Measurements from ENCODE around the gene KIFC3.
"Not testable (repeated sequence)": the region's sequence is repeated elsewhere in the genome, so short reads cannot be mapped to it uniquely, and the experiment has no call there.

The KIFC3 gene

DNA sequence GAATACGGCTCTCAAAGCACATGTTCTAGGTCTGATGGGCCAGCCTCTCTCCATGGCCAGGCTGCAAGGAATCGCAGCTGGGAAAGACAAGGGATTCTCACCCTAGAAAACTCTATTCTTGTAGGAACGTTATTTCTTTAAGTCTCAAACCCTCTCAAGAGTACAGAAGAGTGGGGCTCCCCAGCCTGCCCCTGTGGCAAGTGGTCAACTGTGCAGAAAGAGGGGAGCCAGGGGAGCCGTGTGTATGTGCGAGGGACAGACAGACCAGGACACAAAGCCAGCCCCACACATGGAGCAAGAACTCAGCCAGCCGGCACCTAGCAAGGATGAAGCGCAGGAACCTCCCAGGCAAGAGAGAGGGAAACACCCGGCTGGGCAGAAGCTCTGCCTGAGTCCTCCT, 16.4 kb downstream of the KIFC3 start:
- no peak for DNase-seq (ENCODE audit: low read depth)

DNA sequence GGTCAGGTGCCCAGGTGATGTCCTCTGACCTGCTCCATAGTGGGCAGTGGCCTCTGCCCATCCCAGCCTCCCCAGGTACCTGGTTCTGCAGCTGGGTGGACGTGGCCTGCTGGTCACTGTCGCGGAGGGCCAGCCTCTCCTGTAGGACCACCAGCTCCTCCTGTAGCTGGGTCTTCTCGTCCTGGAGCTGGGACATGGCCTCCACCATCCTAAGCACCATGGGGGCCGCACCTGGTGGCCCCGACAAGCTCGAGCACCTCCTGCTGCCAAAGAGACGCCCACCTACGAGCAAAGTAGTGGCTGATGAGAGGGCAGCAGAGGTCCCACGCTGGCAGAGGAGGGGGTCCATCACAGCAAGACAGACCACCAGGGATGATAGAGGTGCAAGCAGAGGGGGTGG, 16.9 kb downstream of the KIFC3 start:
- DNase-seq (ENCODE audit: low read depth), result no peak

DNA sequence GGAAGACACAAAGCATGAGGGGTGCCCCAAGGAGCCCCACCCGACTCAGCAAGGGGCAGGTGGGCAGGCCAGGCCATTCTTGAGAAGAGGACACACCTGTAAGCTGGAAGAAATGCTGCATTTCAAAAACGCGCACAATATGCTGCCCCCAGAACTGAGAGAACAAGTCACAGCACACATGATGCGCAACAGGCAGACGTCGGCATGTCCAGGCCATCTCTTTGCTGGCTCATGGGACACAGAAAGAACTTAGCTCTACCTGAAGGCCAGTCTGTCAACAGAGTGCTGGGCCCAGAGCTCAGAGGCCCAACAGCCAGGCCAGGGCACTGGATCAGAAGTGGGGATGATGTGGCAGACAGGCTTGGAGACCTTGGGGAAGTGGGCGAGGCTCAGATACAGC, 18.0 kb downstream of the KIFC3 start:
- no peak for DNase-seq (ENCODE audit: low read depth)

DNA sequence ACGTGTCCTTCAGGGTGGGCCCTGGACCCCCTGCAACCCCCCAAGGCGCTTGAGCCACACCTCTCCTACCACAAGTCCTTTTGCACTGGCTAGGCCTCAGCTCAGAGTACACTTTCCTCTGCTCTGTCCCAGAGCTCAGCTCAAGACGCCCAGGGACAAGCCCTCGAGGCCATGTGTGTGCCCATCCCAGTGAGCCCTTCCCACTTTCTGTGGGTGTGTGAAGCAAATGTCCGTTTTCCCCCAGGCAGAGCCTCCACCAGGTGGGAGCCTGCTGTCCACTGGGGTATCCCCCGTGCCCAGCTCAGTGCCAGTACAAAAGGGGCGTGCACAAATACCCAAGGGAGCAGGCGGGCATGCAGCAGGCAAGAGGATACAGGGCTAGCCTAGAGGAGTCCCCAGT, 18.4 kb downstream of the KIFC3 start:
- DNase-seq (ENCODE audit: low read depth), result no peak

DNA sequence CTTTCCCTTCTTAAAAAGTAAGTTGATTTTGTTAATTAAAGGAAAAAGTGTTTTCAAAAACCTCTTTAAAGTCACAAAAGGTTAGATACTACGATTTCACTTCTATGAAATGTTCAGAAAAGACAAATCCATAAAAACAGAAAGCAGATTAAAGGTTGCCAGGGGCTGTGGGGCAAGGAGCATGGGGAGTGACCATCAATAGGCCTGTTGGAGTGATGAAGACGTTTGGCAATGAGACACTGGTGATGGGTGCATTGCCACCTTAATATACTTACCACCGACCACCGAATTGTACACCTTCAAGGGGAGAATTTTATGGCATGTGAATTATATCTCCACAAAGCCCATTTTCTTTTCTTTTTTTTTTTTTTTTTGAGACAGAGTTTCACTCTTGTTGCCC, 19.2 kb downstream of the KIFC3 start:
- no peak for DNase-seq (ENCODE audit: low read depth)

DNA sequence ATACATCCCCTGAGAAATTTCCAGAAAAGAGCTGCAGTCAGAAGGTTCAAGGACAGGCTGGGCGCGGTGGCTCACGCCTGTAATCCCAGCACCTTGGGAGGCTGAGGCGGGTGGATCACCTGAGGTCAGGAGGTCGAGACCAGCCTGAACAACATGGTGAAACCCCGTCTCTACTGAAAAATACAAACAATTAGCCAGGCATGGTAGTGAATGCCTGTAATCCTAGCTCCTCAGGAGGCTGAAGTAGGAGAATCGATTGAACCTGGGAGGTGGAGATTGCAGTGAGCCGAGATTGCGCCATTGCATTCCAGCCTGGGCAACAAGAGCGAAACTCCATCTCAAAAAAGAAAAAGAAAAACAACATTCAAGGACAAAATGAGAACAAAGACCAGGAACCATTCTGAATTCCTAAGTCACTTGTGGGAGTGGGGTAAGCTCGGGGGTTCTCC, 19.7 kb downstream of the KIFC3 start:
- DNase-seq (ENCODE audit: low read depth), result not testable (repeated sequence)

DNA sequence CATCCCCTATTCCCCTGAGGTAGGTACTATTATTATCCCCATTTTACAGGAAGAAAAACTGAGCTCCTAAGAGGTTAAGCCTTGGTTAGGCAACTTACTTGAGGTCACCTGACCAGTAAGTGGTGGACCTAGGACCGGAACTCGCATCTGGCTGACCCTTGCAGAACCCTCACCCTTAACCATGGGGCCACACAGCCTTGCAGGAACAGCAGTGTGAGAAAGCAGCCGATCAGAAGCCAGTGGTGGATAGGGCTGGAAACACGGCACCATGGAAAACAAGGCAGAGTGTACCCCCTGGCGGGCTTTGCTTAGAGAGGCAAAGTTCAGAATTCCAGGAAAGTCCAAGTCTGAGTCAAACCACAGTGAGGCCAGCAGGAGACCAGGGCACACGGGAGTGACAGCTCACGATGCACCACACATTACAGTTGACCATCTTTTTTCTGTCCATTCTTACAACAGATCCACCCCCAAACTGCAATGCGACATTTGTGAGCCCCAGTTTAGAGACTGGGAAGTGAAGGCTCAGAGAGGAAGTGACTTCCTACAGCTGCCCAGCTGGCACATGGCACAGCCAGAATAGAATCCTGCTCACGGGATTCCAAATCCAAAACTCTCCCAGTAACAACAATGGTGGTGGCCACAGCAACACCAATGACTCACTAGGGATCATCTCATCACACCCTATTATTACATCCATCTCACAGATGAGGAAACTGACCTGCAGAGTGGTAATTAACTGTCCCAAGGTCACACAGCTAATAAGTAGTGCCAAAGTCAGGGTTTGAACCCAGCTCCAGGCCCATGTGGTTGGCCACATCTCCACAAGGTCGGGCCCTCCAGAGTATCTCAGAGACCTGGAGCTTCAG, 20.3 kb downstream of the KIFC3 start:
- DNase-seq (ENCODE audit: low read depth), result peak; percentile 37

DNA sequence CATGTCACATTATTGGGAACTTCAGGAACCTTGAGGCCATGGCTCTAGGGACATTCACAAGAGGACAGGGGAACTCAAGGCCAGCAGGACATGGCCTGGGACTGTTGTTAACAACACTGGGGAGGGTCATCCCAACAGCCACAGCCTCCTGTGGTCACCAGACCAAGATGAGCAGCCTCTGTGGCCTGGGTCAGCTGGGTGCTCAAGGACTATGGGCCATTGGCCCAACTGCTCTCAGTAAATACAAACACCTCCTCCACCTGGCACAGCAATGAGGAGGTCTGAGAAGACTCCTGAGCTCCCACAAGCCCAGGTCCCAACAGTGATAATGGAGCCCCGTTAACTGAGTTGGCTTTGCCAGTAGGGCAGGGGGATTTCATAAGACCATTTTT, 20.9 kb downstream of the KIFC3 start:
- no peak for DNase-seq (ENCODE audit: low read depth)

DNA sequence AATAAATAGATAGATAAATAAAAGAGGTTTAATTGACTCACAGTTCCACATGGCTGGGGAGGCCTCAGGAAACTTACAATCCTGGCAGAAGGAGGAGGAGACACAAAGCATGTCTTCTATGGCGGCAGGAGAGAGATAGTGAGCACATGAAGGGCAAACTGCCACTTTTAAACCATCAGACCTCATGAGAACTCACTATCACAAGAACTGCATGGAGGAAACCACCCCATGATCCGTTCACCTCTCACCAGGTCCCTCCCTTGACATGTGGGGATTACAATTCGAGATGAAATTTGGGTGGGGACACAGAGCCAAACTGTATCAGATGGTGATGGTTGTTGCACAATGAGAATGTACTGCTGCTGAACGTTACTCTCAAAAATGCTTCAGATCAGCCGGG, 22.5 kb downstream of the KIFC3 start:
- not testable (repeated sequence) for DNase-seq (ENCODE audit: low read depth)

DNA sequence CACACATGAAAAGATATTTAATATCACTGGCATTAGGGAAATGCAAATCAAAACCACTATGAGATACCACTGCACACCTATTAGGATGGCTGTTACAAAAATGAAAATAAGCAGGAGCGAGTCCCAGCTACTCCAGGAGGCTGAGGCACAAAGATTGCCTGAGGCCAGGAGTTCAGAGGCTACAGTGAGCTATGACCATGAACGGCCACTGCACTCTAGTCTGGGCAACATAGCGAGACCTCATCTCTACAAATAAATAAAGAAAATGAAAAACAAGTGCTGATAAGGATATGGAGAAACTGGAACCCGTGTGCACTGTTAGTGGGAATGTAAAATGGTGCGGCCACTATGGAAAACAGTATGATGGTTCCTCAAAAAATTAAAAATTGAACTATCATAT, 23.6 kb downstream of the KIFC3 start:
- DNase-seq (ENCODE audit: low read depth), result no peak

DNA sequence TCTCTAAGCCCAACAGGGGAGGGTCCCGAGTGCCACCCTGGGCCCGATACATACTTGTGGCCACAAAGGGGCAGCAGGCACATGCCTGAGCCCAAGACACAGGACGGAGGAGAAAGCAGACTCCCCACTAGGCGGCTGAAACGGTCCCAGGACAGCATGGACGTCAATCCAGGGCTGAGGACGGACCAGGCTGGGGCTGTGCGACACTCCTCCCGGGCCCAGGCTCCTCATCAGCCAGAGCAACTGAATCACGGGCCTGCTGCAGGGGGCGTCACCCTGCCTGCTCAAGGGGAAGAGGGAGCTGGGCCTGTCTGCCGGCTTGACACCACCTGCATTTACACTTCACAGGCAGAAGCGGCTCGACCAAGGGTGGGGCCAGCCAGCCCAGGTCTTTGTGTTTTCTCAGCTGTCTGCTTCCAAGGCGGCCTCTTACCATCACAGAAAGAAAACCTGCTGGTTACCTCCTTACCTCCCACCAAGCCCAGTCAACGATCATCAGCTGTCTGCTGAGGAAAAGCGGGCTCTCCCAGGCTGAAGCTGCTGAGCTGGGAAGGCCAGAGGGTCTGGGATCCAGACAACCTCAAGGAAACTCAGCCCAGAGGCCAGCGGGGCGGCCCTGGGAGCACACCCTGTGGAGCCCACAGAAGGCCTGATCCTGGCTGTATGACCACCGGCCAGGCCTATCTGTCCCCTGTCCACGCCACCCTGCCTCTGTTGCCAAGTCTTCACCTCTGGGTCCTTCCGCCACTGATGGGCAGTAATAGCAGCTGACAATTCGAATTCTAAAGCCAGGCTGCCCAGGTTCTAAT, 26.4 kb downstream of the KIFC3 start:
- no peak for DNase-seq (ENCODE audit: low read depth)

DNA sequence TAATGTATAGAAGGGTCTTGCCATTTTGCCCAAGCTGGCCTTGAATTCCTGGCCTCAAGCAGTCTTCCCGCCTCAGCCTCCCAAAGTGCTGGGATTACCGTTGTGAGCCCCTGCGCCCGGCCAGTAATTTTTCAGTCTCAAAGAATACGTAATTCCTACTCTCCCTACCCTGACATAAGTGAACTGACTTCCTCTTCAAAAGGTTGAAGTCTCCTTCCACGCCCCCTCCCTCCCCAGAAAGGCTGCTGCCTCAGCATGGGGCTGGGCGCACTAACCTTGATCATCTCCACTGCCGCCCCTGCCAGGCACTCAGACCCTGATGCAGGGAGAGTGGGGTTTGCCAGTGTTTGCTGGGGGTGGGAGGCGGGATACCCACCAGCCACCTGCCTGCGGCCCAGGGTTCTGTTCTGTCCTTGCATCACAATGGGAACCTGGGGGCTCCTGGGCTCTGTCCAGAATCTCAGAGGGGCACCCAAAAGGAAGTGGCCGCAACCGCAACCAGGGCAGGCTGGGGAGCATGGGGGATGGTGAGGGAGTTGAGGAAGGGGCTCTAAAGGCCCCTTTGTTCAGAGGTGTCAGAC, 27.5 kb downstream of the KIFC3 start:
- no peak for DNase-seq (ENCODE audit: low read depth)

DNA sequence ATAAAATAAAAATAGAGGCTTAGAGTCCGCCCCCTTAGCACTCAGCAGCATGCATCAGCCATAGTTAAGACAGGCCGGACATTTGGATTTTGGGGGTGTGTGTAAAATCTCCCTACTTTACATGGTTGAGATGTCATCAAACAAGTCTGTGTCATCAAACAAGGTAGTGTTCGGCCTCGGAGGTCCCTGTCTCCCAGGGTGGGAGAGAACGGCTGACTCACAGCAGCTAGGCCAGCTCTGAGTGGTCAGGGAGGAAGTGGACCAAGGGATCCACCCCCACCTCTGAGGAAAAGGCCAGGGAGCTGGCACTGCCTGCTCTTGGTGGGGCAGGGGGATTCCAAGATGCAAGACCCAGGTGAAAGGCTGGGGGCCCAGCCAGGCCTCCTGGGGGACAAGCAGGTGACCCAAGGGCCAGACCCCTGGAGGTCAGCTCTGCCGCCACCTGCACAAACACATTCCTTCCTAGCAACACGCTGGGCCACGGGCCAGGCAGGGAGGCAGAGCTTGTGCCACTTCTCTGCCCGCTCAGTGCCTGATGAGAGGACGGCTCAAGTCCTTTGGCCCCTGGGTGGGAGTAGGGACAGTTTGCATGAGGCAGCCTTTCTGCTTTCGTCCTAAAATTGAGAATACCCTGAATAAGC, 28.5 kb downstream of the KIFC3 start:
- no peak for DNase-seq (ENCODE audit: low read depth)

DNA sequence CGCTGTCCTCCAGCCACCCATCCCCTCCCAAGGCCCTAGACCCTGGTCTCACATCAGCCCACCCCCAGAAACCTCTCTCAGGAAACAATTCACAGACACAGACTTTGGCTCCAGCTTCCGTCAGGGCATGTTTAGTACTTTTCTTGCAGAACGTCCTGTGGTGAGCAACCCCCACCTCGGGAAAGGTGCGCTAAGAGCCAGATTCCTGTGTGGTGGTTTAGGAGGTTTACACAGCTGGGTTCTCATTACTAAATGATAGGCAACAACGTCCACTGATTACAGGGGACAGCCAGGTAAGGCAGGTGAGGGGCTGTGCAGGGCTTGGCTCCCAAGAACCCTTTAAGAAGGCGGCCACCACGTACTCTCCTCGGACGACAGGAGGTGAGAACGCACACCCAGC, 29.3 kb downstream of the KIFC3 start:
- no peak for DNase-seq (ENCODE audit: low read depth)

DNA sequence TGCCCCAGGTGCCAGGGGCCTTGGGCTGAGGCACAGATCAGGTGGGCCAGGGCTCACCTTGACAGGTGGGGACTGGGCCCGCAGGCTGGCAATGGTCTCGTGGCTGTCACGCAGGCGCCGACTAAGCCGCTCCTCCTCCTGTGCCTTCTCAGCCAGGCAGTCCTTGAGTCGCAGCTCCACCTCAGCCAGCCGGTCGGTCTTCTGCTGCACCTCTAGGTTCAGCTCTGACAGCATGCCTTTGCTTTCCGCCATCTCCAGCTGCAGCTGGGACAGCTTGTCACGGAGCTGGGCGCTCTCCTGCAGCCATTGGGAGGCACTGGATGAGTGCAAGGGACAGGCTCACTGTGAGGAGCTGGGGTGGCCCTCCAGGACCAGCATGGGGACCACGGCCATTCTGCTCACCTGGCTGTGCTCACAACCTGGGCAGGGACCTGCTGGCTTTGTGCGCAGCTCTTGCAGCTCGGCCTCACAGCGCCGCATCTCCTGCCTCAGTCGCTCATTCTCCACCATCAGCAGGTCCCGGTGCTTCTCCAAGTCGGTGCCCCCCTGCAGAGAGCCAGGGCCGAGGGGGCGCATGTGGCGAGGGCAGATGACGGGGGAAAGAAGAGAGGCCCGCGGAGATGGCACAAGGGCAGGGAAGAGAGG, 31.0 kb downstream of the KIFC3 start:
- no peak for DNase-seq (ENCODE audit: low read depth)

DNA sequence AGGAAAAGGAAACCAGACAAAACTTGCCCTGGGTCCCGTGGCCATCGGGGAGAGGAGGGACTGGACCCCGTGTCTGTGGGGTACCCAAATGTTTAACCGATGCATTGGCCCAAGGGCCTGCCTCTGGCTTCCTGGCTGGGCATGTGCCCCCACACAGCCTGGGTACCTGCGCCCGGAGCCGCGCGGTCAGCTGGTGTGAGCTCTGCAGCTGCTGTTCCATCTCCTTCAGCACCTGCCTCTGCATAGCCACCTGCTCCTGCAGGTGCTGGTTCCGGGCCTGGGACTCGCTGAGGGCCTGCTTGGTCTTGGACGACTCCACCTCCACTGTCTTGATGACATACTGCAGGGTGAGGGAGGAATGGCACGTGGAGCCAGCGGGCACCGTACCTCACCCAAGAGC, 31.9 kb downstream of the KIFC3 start:
- no peak for DNase-seq (ENCODE audit: low read depth)

DNA sequence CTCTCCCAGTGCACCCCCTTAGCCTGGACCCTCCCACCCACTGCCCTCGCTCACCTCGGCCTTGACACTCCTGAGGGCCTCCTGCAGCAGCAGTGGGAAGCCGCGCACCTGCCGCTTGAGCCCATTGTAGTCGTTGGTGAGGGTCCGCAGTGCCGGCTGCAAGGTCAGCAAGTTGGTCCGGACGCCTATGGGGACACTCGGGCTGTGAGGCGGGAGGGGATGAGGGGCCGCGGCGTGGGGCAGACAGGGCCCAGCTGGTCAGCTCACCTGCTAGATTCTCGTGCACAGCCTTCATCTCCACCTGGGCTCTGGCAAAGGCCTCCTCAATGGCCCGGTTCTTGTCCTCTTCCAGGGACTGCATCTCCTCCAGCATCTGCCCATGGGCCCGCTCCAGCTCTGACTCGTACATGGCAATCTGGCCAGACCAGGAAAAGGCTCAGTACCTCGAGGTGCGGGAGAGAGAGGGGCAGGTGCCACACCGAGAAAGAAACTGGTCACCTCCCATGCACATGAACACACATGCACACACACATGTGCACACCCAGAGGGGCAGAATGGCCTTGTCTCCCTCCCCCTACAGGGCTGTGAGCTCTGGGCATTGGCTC, 32.6 kb downstream of the KIFC3 start:
- no peak for DNase-seq (ENCODE audit: low read depth)

DNA sequence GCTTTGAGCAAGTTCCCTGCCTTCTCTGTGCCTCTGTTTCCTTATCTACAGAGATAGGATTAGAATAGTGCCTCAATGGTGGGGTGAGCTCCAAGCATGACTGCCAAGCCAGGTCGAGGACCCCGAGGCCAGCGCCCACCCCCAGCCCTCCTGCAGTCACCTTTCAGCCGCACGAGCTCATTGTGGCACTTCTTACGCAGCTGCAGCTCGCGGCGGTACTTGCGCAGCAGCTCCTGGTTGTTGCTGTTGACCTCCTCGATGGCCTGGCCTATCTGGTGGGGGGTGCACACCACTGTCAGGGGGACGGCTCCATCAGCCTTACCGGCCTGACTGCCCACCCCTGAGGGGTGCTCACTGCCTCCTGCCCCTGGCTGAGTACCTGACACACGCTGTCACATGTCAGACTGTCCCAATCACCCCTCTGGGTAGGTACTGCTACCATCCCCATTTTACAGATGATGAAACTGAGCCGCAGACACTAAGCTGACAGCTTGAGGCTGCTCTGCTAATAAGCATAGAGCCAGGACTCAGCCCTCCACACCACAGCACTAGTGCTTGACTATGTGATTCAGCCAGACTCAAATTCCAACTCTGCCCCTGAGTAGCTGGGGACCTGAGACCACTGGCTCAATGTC, 35.5 kb downstream of the KIFC3 start:
- DNase-seq (ENCODE audit: low read depth), result no peak

DNA sequence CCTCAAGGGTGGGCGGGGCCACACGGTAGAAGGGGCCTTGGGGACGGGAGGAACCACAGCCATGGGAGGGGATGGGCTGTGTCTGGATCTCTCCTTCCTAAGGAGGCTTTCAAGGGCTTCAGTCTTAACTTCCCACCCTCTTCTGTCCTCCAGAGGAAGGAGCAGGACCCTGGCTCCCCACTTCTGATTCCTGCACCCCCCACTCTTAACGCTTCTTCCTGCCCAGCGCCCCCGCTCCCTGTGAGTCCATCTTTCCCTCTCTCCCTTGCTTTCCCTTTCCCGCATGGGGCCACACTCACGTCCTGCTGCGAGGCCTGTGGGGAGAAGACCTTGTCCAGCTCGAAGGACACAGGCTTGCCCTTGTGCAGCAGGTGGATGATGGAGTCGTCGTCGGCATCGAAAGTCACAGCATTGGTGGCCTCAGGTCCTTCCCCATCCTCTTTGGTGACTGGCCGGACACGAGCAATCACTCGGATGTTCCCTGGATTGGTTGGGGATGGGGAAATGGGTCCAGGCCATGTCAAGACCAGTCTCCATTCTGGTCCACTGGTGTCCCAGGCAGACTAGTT, 37.0 kb downstream of the KIFC3 start:
- DNase-seq (ENCODE audit: low read depth), result no peak

DNA sequence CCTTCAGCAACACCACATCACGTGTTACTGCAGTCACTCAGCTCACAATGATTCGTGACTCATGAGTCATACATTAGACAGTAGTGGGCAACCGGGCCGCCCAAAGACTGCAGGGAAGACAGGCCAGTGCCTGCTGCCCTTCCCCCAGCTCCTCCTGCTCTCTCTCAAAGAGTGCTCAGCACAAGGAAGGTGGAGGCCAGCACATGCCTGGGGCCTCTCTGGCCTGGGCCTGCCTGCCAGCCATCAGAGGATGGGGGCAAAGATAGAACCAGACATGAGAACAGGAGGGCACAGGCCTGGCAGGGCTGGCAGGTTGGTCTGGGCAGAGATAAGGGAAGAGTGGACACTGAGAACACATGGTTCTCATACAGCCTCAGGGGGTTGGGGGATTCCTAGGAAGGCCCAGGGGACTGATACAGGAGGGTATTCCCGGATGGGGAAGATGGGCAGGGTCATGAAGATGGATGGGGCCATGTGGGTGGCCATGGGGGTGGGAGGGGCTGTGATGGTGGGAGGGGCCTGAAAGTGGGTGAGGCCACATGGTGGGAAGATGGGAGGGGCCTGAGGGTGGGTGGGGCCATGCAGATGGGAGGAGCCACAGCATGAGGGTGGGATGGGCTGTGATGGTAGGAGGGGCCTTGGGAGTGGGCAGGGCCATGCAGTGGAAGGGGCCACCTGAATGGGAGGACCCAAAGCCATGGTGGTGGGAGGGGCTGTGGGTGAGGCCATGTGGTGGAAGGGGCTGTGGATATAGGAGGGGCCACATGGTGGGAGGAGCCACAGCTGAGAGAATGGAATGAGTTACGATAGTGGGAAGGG, 37.7 kb downstream of the KIFC3 start:
- DNase-seq (ENCODE audit: low read depth), result peak; percentile 53

All from fibroblast of gingiva (primary cell).